H9 (cell line): Measurements from ENCODE around the gene RAB3IL1. TPM values are rescaled to one million over a fixed set of nuclear protein-coding genes. Genes with fewer than 3 reads are reported as not detected.
A peak's percentile ranks its signal among the peaks of the same experiment; 100 is the strongest.

Source experiments
- DNase-seq: peaks from one replicate; pipeline ENCODE4 v3.0.0-alpha.2; 2017
- H2AFZ ChIP-seq: one replicate; pipeline ENCODE4 v1.6.1; 2013; ENCODE audit warnings: mild to moderate bottlenecking, low read length, control low read depth, moderate library complexity
- H2AK5ac ChIP-seq: 2 replicates; pipeline ENCODE4 v1.6.1; 2013; ENCODE audit warnings: low read length, control low read depth, mixed read lengths; ENCODE audit not compliant: insufficient read length
- H2BK120ac ChIP-seq: one replicate; pipeline ENCODE4 v1.6.1; 2013; ENCODE audit warnings: low read depth, mild to moderate bottlenecking, low read length, control low read depth, inconsistent platforms; ENCODE audit not compliant: poor library complexity, severe bottlenecking
- H2BK12ac ChIP-seq: 2 replicates; pipeline ENCODE4 v1.6.1; 2013; ENCODE audit warnings: low read length, control low read depth, mixed read lengths, low read depth; ENCODE audit not compliant: insufficient read length
- H2BK15ac ChIP-seq: 2 replicates; pipeline ENCODE4 v1.6.1; 2013; ENCODE audit warnings: low read depth, low read length, control low read depth
- H2BK20ac ChIP-seq: one replicate; pipeline ENCODE4 v1.6.1; 2013; ENCODE audit warnings: low read depth, mild to moderate bottlenecking, low read length, control low read depth, inconsistent platforms; ENCODE audit not compliant: poor library complexity, severe bottlenecking
- H2BK5ac ChIP-seq: 2 replicates; pipeline ENCODE4 v1.6.1; 2013; ENCODE audit warnings: low read length, control low read depth, mixed read lengths; ENCODE audit not compliant: insufficient read length
- H3K14ac ChIP-seq: 2 replicates; pipeline ENCODE4 v1.6.1; 2013; ENCODE audit warnings: low read length, control low read depth; ENCODE audit not compliant: insufficient read depth
- H3K18ac ChIP-seq: 2 replicates; pipeline ENCODE4 v1.6.1; 2013; ENCODE audit warnings: low read depth, mild to moderate bottlenecking, mixed read lengths, low read length, control low read depth; ENCODE audit not compliant: insufficient read length
- H3K23ac ChIP-seq: 2 replicates; pipeline ENCODE4 v1.6.1; 2013; ENCODE audit warnings: low read length, control low read depth, mixed read lengths, low read depth; ENCODE audit not compliant: insufficient read length
- H3K23me2 ChIP-seq: 2 replicates; pipeline ENCODE4 v1.6.1; 2013; ENCODE audit warnings: low read depth, mild to moderate bottlenecking, mixed read lengths, low read length, control low read depth; ENCODE audit not compliant: insufficient read length, poor library complexity, severe bottlenecking
- H3K27ac ChIP-seq: 2 replicates; pipeline ENCODE4 v1.5.1; 2013; ENCODE audit warnings: low read length, control low read depth, mixed read lengths, low read depth; ENCODE audit not compliant: insufficient read length
- H3K27me3 ChIP-seq: 2 replicates; pipeline ENCODE4 v1.6.1; 2013; ENCODE audit warnings: low read length, control low read depth, inconsistent platforms; ENCODE audit not compliant: insufficient read depth
- H3K4ac ChIP-seq: 2 replicates; pipeline ENCODE4 v1.6.1; 2013; ENCODE audit warnings: low read depth, mild to moderate bottlenecking, control low read depth, inconsistent platforms, low read length, moderate library complexity
- H3K4me1 ChIP-seq: 2 replicates; pipeline ENCODE4 v1.6.1; 2013; ENCODE audit warnings: low read length, control low read depth, inconsistent platforms; ENCODE audit not compliant: insufficient read depth
- H3K4me2 ChIP-seq: 2 replicates; pipeline ENCODE4 v1.6.1; 2013; ENCODE audit warnings: low read length, control low read depth, mixed read lengths; ENCODE audit not compliant: insufficient read length, insufficient read depth
- H3K56ac ChIP-seq: 2 replicates; pipeline ENCODE4 v1.6.1; 2013; ENCODE audit warnings: low read depth, mild to moderate bottlenecking, mixed read lengths, low read length, control low read depth; ENCODE audit not compliant: insufficient read length
- H3K79me1 ChIP-seq: 2 replicates; pipeline ENCODE4 v1.6.1; 2013; ENCODE audit warnings: low read depth, mild to moderate bottlenecking, moderate library complexity, low read length, control low read depth, inconsistent platforms; ENCODE audit not compliant: insufficient read depth, poor library complexity, severe bottlenecking
- H3K79me2 ChIP-seq: 2 replicates; pipeline ENCODE4 v1.6.1; 2013; ENCODE audit warnings: low read length, control low read depth, inconsistent platforms; ENCODE audit not compliant: insufficient read depth
- H3K9ac ChIP-seq: 2 replicates; pipeline ENCODE4 v1.6.1; 2013; ENCODE audit warnings: low read length, control low read depth, mixed read lengths; ENCODE audit not compliant: insufficient read length; ENCODE audit errors: extremely low read depth
- H3K9me3 ChIP-seq: one replicate; pipeline ENCODE4 v1.6.1; 2013; ENCODE audit warnings: low read depth, low read length, inconsistent platforms; ENCODE audit not compliant: control insufficient read depth
- H3T11ph ChIP-seq: one replicate; pipeline ENCODE4 v1.6.1; 2013; ENCODE audit warnings: mild to moderate bottlenecking, low read length, control low read depth, inconsistent platforms
- H4K20me1 ChIP-seq: one replicate; pipeline ENCODE4 v1.6.1; 2013; ENCODE audit not compliant: control insufficient read depth, insufficient read length, insufficient read depth
- H4K5ac ChIP-seq: 2 replicates; pipeline ENCODE4 v1.6.1; 2013; ENCODE audit warnings: low read depth, mild to moderate bottlenecking, mixed read lengths, low read length, control low read depth; ENCODE audit not compliant: insufficient read length
- H4K8ac ChIP-seq: replicated peaks from 2 replicates; pipeline ENCODE4 v1.6.1; 2013; ENCODE audit warnings: low read length, control low read depth, mixed read lengths, low read depth; ENCODE audit not compliant: insufficient read length
- H4K91ac ChIP-seq: 2 replicates; pipeline ENCODE4 v1.6.1; 2013; ENCODE audit warnings: low read depth, mild to moderate bottlenecking, moderate library complexity, mixed read lengths, low read length, control low read depth; ENCODE audit not compliant: insufficient read length
- H3K27ac Mint-ChIP-seq, 3 experiments: 2 replicates in 2 of 3; 3 replicates in 1 of 3; pipeline ENCODE4 v1.8.0; 2020 to 2021; ENCODE audit warnings: mixed read lengths in 3 of 3, mild to moderate bottlenecking in 1 of 3, moderate library complexity in 1 of 3
- H3K27me3 Mint-ChIP-seq: 2 replicates; pipeline ENCODE4 v1.8.0; 2021; ENCODE audit warnings: low read depth, mild to moderate bottlenecking, moderate library complexity, mixed read lengths
- H3K36me3 Mint-ChIP-seq, 3 experiments: 2 replicates in 2 of 3; 3 replicates in 1 of 3; pipeline ENCODE4 v1.8.0; 2020 to 2021; ENCODE audit warnings: low read depth in 3 of 3, mixed read lengths in 3 of 3; ENCODE audit not compliant: insufficient read depth in 1 of 3
- H3K4me1 Mint-ChIP-seq, 2 experiments: 2 replicates each; pipeline ENCODE4 v1.8.0; 2020; ENCODE audit warnings: mixed read lengths in 2 of 2
- H3K4me3 Mint-ChIP-seq, 2 experiments: 2 replicates in 1 of 2; 3 replicates in 1 of 2; pipeline ENCODE4 v1.8.0; 2020 to 2021; ENCODE audit warnings: mild to moderate bottlenecking in 2 of 2, mixed read lengths in 2 of 2, moderate library complexity in 1 of 2
- H3K9me3 Mint-ChIP-seq, 2 experiments: 2 replicates in 1 of 2; 3 replicates in 1 of 2; pipeline ENCODE4 v1.8.0; 2020; ENCODE audit warnings: mild to moderate bottlenecking in 2 of 2, mixed read lengths in 2 of 2, moderate library complexity in 1 of 2
- WGBS: extraction: QIAGEN DNeasy Blood & Tissue Kit; methylation state at CpG from one replicate; pipeline ENCODE4 v1.1.7; 2013; ENCODE audit warnings: missing lambda C conversion rate, low lambda C conversion rate, mixed read lengths; ENCODE audit not compliant: insufficient read length; ENCODE audit errors: extremely low coverage; 5-methylcytosine and 5-hydroxymethylcytosine counted together
- total RNA-seq: library from RNA; stranded (reverse); gene quantifications from 2 replicates; pipeline ENCODE4 v1.2.1, GENCODE V29; 2021
- TF ChIP-seq, protein P1 (sequence below): fragments of 200-600 bp; sonication (generic); conservative IDR thresholded peaks from 3 replicates; pipeline ENCODE4 v1.8.0; 2021; ENCODE audit warnings: antibody characterized with exemption, mild to moderate bottlenecking

The RAB3IL1 gene
- total RNA-seq, 1 experiment from 2014 or later, result 2.4 TPM

DNA sequence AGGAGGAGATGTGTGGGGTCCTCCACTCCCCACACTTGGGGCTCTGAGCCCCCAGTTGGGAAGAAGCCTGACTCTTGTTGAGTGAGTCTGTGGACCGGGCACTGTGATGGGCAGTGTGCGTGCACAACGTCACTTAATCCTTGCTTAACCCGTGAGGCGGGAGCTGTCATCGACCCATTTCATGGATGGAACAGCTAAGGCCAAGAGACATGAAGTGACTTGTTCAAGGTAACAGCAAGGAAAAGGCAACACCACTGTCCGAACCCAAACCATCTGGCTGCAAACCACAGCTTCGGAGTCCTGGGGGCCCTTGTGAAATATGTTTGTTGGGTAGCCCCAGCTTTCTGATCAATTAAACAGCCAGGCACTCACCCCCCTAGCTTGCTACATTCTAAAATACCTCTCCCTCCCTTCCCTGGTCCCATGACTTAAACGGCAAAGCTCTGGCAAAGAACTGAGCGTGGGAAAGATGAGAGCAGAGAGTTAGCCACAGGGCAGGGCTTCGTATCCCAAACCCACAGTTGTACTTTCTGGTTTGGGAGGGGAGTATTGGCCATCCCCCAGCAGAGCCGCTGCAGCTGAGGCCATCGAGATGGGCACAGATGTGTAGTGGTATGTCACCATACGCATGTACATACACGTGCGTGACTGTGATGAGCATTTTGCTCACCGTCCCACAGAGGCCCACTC lies 63.0 kb downstream of the RAB3IL1 start:
- no peaks in the 10 kb centered on the region; a peak in 1 of 5 replicates for H3K9me3 Mint-ChIP-seq
- no peak overlapping the region for H3K9ac ChIP-seq
- H3K4me3 Mint-ChIP-seq, result no peak overlapping the region

More for the DNA sequence above, 63.0 kb downstream of the RAB3IL1 start:
- no peaks in the 10 kb centered on the region for H3K27me3 Mint-ChIP-seq
- Histone ChIP-seq H2AFZ (no peak overlapping the region), H3T11ph (no peak overlapping the region), H3K14ac (no peak overlapping the region), H3K79me1 (no peaks in the 10 kb centered on the region), H3K4me1 (no peaks in the 10 kb centered on the region), H2BK120ac (no peak overlapping the region), H3K27me3 (no peaks in the 10 kb centered on the region), H3K27ac (no peak overlapping the region), H2BK20ac (no peak overlapping the region), H3K18ac (no peak overlapping the region), H2BK12ac (no peak overlapping the region), H3K23ac (no peak overlapping the region), H4K91ac (no peak overlapping the region), H3K79me2 (no peaks in the 10 kb centered on the region), H2AK5ac (no peak overlapping the region), H3K9me3 (no peaks in the 10 kb centered on the region), H4K20me1 (no peaks in the 10 kb centered on the region), H3K4me2 (no peak overlapping the region), H4K8ac (no peak overlapping the region), H3K56ac (no peak overlapping the region), H2BK15ac (no peak overlapping the region), H2BK5ac (no peak overlapping the region), H3K4ac (no peak overlapping the region), H3K23me2 (no peaks in the 10 kb centered on the region), H4K5ac (no peak overlapping the region)
- H3K27ac Mint-ChIP-seq, result 0 out of 7 replicates have a peak overlapping the region, but pooled peaks of 1 of the 3 experiments have one; percentile 60
- no CpG with 5 or more reads among the region's 17 CpGs for WGBS
- H3K4me1 Mint-ChIP-seq, result no peaks in the 10 kb centered on the region
- peaks cover 55 to 81% (median 71%) of the 10 kb centered on the region in 3 experiments for H3K36me3 Mint-ChIP-seq
- DNase-seq, result peak; percentile 15
- TF ChIP-seq, protein P1, sequence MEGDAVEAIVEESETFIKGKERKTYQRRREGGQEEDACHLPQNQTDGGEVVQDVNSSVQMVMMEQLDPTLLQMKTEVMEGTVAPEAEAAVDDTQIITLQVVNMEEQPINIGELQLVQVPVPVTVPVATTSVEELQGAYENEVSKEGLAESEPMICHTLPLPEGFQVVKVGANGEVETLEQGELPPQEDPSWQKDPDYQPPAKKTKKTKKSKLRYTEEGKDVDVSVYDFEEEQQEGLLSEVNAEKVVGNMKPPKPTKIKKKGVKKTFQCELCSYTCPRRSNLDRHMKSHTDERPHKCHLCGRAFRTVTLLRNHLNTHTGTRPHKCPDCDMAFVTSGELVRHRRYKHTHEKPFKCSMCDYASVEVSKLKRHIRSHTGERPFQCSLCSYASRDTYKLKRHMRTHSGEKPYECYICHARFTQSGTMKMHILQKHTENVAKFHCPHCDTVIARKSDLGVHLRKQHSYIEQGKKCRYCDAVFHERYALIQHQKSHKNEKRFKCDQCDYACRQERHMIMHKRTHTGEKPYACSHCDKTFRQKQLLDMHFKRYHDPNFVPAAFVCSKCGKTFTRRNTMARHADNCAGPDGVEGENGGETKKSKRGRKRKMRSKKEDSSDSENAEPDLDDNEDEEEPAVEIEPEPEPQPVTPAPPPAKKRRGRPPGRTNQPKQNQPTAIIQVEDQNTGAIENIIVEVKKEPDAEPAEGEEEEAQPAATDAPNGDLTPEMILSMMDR, result no peak
